Osteoblast (primary cell): Measurements from ENCODE around the gene FADS6. TPM values are rescaled to one million over a fixed set of nuclear protein-coding genes. Genes with fewer than 3 reads are reported as not detected.
A peak's percentile ranks its signal among the peaks of the same experiment; 100 is the strongest.

ENCODE experiments used
- DNase-seq: peaks from one replicate; pipeline ENCODE4 v3.0.0; 2011; ENCODE audit warnings: low spot score, mixed read lengths; ENCODE audit not compliant: insufficient read length; ENCODE audit errors: missing footprints
- H2AFZ ChIP-seq: 2 replicates; pipeline ENCODE4 v1.6.0; 2011; ENCODE audit warnings: mild to moderate bottlenecking, low read length
- H3K27ac ChIP-seq: 2 replicates; pipeline ENCODE4 v1.5.1; 2011; ENCODE audit warnings: mild to moderate bottlenecking, low read depth, low read length, moderate library complexity
- H3K27me3 ChIP-seq: 2 replicates; pipeline ENCODE4 v1.6.0; 2012; ENCODE audit warnings: mild to moderate bottlenecking, control low read depth, inconsistent platforms, low read length, moderate library complexity; ENCODE audit not compliant: insufficient read depth
- H3K36me3 ChIP-seq: 2 replicates; pipeline ENCODE4 v1.5.1; 2011; ENCODE audit warnings: mild to moderate bottlenecking, low read length, control low read depth, moderate library complexity; ENCODE audit not compliant: insufficient read depth
- H3K4me1 ChIP-seq: 2 replicates; pipeline ENCODE4 v1.5.1; 2011; ENCODE audit warnings: mild to moderate bottlenecking, low read length, control low read depth, moderate library complexity; ENCODE audit not compliant: insufficient read depth
- H3K4me2 ChIP-seq: 2 replicates; pipeline ENCODE4 v1.6.0; 2011; ENCODE audit warnings: mild to moderate bottlenecking, low read length; ENCODE audit not compliant: insufficient read depth
- H3K4me3 ChIP-seq: fragments of 200-600 bp; sonication (generic); 3 replicates; pipeline ENCODE4 v1.5.1; 2012; ENCODE audit warnings: mild to moderate bottlenecking, low read length, inconsistent platforms; ENCODE audit not compliant: insufficient read depth
- H3K79me2 ChIP-seq: 2 replicates; pipeline ENCODE4 v1.6.0; 2012; ENCODE audit warnings: mild to moderate bottlenecking, low read length, control low read depth, inconsistent platforms; ENCODE audit not compliant: insufficient read depth
- H3K9me3 ChIP-seq: 2 replicates; pipeline ENCODE4 v1.5.1; 2011; ENCODE audit warnings: low read depth, low read length, control low read depth
- H4K20me1 ChIP-seq: 2 replicates; pipeline ENCODE4 v1.6.0; 2012; ENCODE audit warnings: mild to moderate bottlenecking, low read length, control low read depth; ENCODE audit not compliant: insufficient read depth
- total RNA-seq: library from RNA; depleted of rRNA; stranded (reverse); fragments of >200 nt; gene quantifications from 2 replicates; pipeline ENCODE4 v1.2.3, GENCODE V29; 2012
- TF ChIP-seq, protein P1 (sequence below): IDR thresholded peaks from 2 replicates; pipeline ENCODE4 v1.5.1; 2011; ENCODE audit warnings: mild to moderate bottlenecking, low read depth, low read length, moderate library complexity; ENCODE audit errors: extremely low read depth

FADS6 gene
- total RNA-seq, 1 donor = not detected

GRCh38 chr17:74864297-74864865, 29.1 kb downstream of the FADS6 start:
- Histone ChIP-seq H3K36me3 (no peaks in the 10 kb centered on the region), H3K27ac (no peak overlapping the region), H3K4me1 (no peaks in the 10 kb centered on the region), H2AFZ (no peak overlapping the region), H3K79me2 (no peaks in the 10 kb centered on the region), H3K4me2 (no peak overlapping the region), H3K27me3 (peaks cover 26% of the 10 kb centered on the region), H4K20me1 (no peaks in the 10 kb centered on the region), H3K4me3 (no peak overlapping the region), H3K9me3 (no peaks in the 10 kb centered on the region)
- TF ChIP-seq, protein P1, sequence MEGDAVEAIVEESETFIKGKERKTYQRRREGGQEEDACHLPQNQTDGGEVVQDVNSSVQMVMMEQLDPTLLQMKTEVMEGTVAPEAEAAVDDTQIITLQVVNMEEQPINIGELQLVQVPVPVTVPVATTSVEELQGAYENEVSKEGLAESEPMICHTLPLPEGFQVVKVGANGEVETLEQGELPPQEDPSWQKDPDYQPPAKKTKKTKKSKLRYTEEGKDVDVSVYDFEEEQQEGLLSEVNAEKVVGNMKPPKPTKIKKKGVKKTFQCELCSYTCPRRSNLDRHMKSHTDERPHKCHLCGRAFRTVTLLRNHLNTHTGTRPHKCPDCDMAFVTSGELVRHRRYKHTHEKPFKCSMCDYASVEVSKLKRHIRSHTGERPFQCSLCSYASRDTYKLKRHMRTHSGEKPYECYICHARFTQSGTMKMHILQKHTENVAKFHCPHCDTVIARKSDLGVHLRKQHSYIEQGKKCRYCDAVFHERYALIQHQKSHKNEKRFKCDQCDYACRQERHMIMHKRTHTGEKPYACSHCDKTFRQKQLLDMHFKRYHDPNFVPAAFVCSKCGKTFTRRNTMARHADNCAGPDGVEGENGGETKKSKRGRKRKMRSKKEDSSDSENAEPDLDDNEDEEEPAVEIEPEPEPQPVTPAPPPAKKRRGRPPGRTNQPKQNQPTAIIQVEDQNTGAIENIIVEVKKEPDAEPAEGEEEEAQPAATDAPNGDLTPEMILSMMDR = no peak
- DNase-seq = no peak

- H2AFZ ChIP-seq = no peak overlapping the region
- H3K4me3 ChIP-seq = no peak overlapping the region
- no peaks in the 10 kb centered on the region for H3K36me3 ChIP-seq
- H3K27me3 ChIP-seq = peaks cover 33% of the 10 kb centered on the region
- H3K79me2 ChIP-seq = no peaks in the 10 kb centered on the region
- H3K27ac ChIP-seq = no peak overlapping the region
- no peaks in the 10 kb centered on the region for H4K20me1 ChIP-seq
- TF ChIP-seq, protein P1 = no peak
- H3K4me1 ChIP-seq = no peaks in the 10 kb centered on the region
- H3K9me3 ChIP-seq = no peaks in the 10 kb centered on the region
- H3K4me2 ChIP-seq = no peak overlapping the region
- DNase-seq = no peak
Measured at GRCh38 chr17:74863420-74864296, 29.8 kb downstream of the FADS6 start.

DNA sequence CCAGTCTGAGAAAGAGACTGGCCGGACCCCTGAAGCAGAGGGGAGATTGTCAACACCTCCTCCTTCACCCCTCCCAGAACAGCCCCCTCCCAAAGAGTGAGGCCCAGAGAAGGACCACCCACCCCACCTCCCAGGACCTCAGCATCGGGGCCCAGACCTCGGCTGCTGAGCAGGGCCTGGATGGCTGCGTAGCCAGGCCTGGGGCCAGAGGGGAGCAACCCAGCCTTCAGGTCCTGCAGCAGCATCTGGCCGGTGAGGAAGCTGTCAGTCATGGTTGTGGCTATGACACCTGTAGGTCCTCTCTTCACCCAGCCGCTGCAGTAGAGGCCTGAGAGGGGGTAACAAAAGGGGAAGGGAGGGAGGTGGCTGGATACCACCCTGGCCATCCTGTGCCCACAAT, 30.5 kb downstream of the FADS6 start:
- Histone ChIP-seq H3K27me3 (peaks cover 37% of the 10 kb centered on the region), H4K20me1 (no peaks in the 10 kb centered on the region)
- TF ChIP-seq, protein P1 = no peak

GRCh38 chr17:74862108-74862901, 31.1 kb downstream of the FADS6 start:
- H3K9me3 ChIP-seq = no peaks in the 10 kb centered on the region
- H3K27me3 ChIP-seq = peaks cover 43% of the 10 kb centered on the region
- H3K36me3 ChIP-seq = no peaks in the 10 kb centered on the region
- DNase-seq = peak; percentile 99
- no peaks in the 10 kb centered on the region for H3K79me2 ChIP-seq
- no peaks in the 10 kb centered on the region for H4K20me1 ChIP-seq
- no peak overlapping the region for H2AFZ ChIP-seq
- no peaks in the 10 kb centered on the region for H3K4me1 ChIP-seq
- peak overlapping the region; percentile 23 for H3K4me2 ChIP-seq
- H3K27ac ChIP-seq = no peak overlapping the region
- TF ChIP-seq, protein P1 = peak; percentile 57
- no peak overlapping the region for H3K4me3 ChIP-seq

More for the DNA sequence above, 30.5 kb downstream of the FADS6 start:
- Histone ChIP-seq H3K79me2 (no peaks in the 10 kb centered on the region), H2AFZ (no peak overlapping the region), H3K4me3 (no peak overlapping the region), H3K4me1 (no peaks in the 10 kb centered on the region), H3K4me2 (no peak overlapping the region), H3K27ac (no peak overlapping the region), H3K36me3 (no peaks in the 10 kb centered on the region), H3K9me3 (no peaks in the 10 kb centered on the region)
- no peak for DNase-seq
